MCF 10A (cell line): ENCODE data around the gene OR2W1. TPM values are rescaled to one million over a fixed set of nuclear protein-coding genes. Genes with fewer than 3 reads are reported as not detected.

Experiments
- BruUV-seq: library from RNA; stranded (reverse); fragments of 400-500 nt; replicated peaks from 2 replicates; lab custom pipeline; 2021; lab: Mats Ljungman, UMichigan
- CTCF ChIA-PET: fragments of 300-600 bp; sonication (Branson Sonifier 250); formaldehyde crosslinking; extraction: SDS; loops from one replicate; lab custom pipeline; 2021; ENCODE audit warnings: antibody characterized with exemption, inconsistent platforms; lab: Yijun Ruan, JAX
- POLR2A ChIA-PET: fragments of 300-600, 350-650 bp; sonication (Branson Sonifier 250); formaldehyde crosslinking; extraction: SDS; loops from one replicate; lab custom pipeline; 2020; ENCODE audit warnings: antibody characterized with exemption, inconsistent platforms; lab: Yijun Ruan, JAX
- DNase-seq: peaks from one replicate; pipeline ENCODE4 v3.0.0-alpha.2; 2018; ENCODE audit not compliant: unreplicated experiment
- H3K27ac Mint-ChIP-seq: one replicate; pipeline ENCODE4 v1.8.0; 2022; ENCODE audit warnings: mild to moderate bottlenecking, low read depth, mixed read lengths; ENCODE audit not compliant: unreplicated experiment
- H3K27me3 Mint-ChIP-seq: one replicate; pipeline ENCODE4 v1.8.0; 2022; ENCODE audit warnings: mixed read lengths; ENCODE audit not compliant: insufficient read depth, unreplicated experiment
- H3K36me3 Mint-ChIP-seq: one replicate; pipeline ENCODE4 v1.8.0; 2022; ENCODE audit warnings: mild to moderate bottlenecking, moderate library complexity, mixed read lengths; ENCODE audit not compliant: insufficient read depth, unreplicated experiment
- H3K4me1 Mint-ChIP-seq: one replicate; pipeline ENCODE4 v1.8.0; 2022; ENCODE audit warnings: mixed read lengths; ENCODE audit not compliant: insufficient read depth, unreplicated experiment
- H3K4me3 Mint-ChIP-seq: one replicate; pipeline ENCODE4 v1.8.0; 2022; ENCODE audit warnings: mild to moderate bottlenecking, moderate library complexity, mixed read lengths; ENCODE audit not compliant: unreplicated experiment
- H3K9me3 Mint-ChIP-seq: one replicate; pipeline ENCODE4 v1.8.0; 2022; ENCODE audit warnings: mixed read lengths; ENCODE audit not compliant: unreplicated experiment
- CTCF ChIP-seq: fragments of 200-600 bp; IDR thresholded peaks from one replicate; pipeline ENCODE4 v1.8.0; 2022; ENCODE audit warnings: antibody characterized with exemption, mild to moderate bottlenecking; ENCODE audit not compliant: unreplicated experiment
- intact Hi-C: fragments of 100-400 bp; cut with micrococcal nuclease; formaldehyde crosslinking; loops from 2 replicates; pipeline ENCODE4 v1.14.1; 2022
- total RNA-seq: library from RNA; stranded (reverse); gene quantifications from 2 replicates; pipeline ENCODE4 v1.2.3, GENCODE V29; 2022

The OR2W1 gene
- total RNA-seq, 1 experiment from 2014 or later, result not detected

DNA sequence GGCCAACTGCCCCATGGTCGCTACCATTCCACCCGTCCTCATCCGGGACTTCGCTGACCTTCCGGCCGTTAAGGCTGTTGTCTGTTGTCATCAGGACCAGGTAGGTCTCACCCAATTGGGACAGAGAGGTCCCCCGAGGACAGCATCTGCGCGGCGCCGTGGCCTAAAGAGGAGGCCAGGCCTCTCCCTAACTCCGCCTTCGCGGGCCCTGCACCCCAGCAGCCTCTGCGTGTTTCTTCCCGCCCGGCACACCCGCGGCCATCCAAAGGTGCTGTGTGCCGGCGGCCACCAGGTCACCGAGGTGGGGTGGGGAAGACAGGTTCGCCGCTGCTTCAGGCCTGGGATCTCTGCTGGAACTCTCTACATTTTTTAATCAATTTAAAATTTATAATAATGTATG, 9.0 kb downstream of the OR2W1 start:
- H3K4me1 Mint-ChIP-seq, result no peaks in the 10 kb centered on the region
- no peak overlapping the region for H3K27ac Mint-ChIP-seq
- H3K4me3 Mint-ChIP-seq, result no peak overlapping the region
- intact Hi-C loops, result no loop called here
- no peaks in the 10 kb centered on the region for H3K9me3 Mint-ChIP-seq
- ChIA-PET POLR2A (no interaction called here), CTCF (interaction anchor here (1.0 kb wide), 1 partner anchor 200 kb away, joined by 4 read pairs; no protein-coding TSS in a partner anchor)
- no TSS peak for BruUV-seq
- no peak for TF ChIP-seq CTCF
- H3K36me3 Mint-ChIP-seq, result no peaks in the 10 kb centered on the region
- H3K27me3 Mint-ChIP-seq, result peaks cover 65% of the 10 kb centered on the region
- DNase-seq, result no peak

GRCh38 chr6:29028821-29029220, 16.2 kb downstream of the OR2W1 start:
- intact Hi-C loops, result no loop called here
- no peak overlapping the region for H3K4me3 Mint-ChIP-seq
- H3K36me3 Mint-ChIP-seq, result no peaks in the 10 kb centered on the region
- no peak overlapping the region for H3K27ac Mint-ChIP-seq
- no TSS peak for BruUV-seq
- ChIA-PET POLR2A (interaction anchor here (0.7 kb wide), 1 partner anchor 561 kb away, joined by 3 read pairs; no protein-coding TSS in a partner anchor), CTCF (interaction anchor here (0.5 to 2.3 kb wide), 2 partner anchors 11 to 13 kb away, joined by 3 to 7 read pairs; no protein-coding TSS in a partner anchor)
- no peak for DNase-seq
- no peaks in the 10 kb centered on the region for H3K4me1 Mint-ChIP-seq
- TF ChIP-seq CTCF, result no peak
- no peaks in the 10 kb centered on the region for H3K9me3 Mint-ChIP-seq
- H3K27me3 Mint-ChIP-seq, result peaks cover 84% of the 10 kb centered on the region

- DNase-seq, result no peak
- ChIA-PET POLR2A (no interaction called here), CTCF (interaction anchor here (1.2 kb wide), 1 partner anchor 10 kb away, joined by 5 read pairs; no protein-coding TSS in a partner anchor)
- TF ChIP-seq CTCF, result no peak
- Mint-ChIP-seq H3K36me3 (no peaks in the 10 kb centered on the region), H3K4me1 (no peaks in the 10 kb centered on the region), H3K9me3 (no peaks in the 10 kb centered on the region), H3K4me3 (no peak overlapping the region), H3K27ac (no peak overlapping the region), H3K27me3 (peaks cover 70% of the 10 kb centered on the region)
- intact Hi-C loops, result no loop called here
- no TSS peak for BruUV-seq
Observed at GRCh38 chr6:29025927-29026585, 18.9 kb downstream of the OR2W1 start.

GRCh38 chr6:29021434-29021833, 23.5 kb downstream of the OR2W1 start:
- peaks cover 10% of the 10 kb centered on the region for H3K4me1 Mint-ChIP-seq
- intact Hi-C loops, result no loop called here
- H3K27ac Mint-ChIP-seq, result no peak overlapping the region
- no peaks in the 10 kb centered on the region for H3K36me3 Mint-ChIP-seq
- no TSS peak for BruUV-seq
- H3K9me3 Mint-ChIP-seq, result no peaks in the 10 kb centered on the region
- peaks cover 24% of the 10 kb centered on the region for H3K27me3 Mint-ChIP-seq
- ChIA-PET CTCF (interaction anchor here (0.6 to 2.6 kb wide), 4 partner anchors 106 to 518 kb away, joined by 3 to 18 read pairs (median 4); no protein-coding TSS in a partner anchor), POLR2A (interaction anchor here (1.8 kb wide), 1 partner anchor 184 kb away, joined by 7 read pairs; no protein-coding TSS in a partner anchor)
- H3K4me3 Mint-ChIP-seq, result no peak overlapping the region
- no peak for DNase-seq
- TF ChIP-seq CTCF, result no peak
